Astrocyte of the cerebellum (primary cell): ENCODE results near the gene MOB1B.

Source experiments
- DNase-seq: peaks from one replicate; pipeline ENCODE4 v3.0.0-alpha.2; 2011; ENCODE audit warnings: low read depth
- H3K4me3 ChIP-seq: 2 replicates; pipeline ENCODE4 v1.5.1; 2011; ENCODE audit warnings: mild to moderate bottlenecking, low read depth, low read length, moderate library complexity
- in situ Hi-C: cut with HindIII; loops from 2 replicates; pipeline ENCODE4 v1.10.0; 2017; ENCODE audit warnings: low sequenced_read_pairs
- TF ChIP-seq, protein P1 (sequence below): IDR thresholded peaks from 2 replicates; pipeline ENCODE4 v1.5.1; 2012; ENCODE audit warnings: low read length, low read depth, moderate library complexity, mild to moderate bottlenecking; ENCODE audit errors: missing control alignments

The MOB1B gene

DNA sequence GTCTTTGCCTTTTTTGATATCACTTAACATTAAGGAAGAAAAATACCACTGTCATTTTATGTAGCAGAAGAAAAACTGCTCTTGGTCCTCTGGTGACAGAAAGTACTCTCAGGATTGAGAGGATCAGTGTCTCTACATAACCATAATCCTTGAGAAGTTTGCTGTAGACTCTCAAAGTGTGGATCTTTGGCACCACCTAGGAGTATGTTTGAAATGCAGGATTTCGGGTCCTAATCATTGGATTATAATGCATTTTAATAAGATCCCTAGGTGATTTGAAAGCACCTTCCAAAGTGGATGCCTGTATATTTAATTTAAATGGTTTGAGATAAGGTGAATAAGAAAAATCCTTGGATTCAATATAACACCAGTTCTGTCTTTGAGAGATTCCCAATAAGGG is 23.2 kb downstream of the MOB1B start:
- TF ChIP-seq, protein P1, sequence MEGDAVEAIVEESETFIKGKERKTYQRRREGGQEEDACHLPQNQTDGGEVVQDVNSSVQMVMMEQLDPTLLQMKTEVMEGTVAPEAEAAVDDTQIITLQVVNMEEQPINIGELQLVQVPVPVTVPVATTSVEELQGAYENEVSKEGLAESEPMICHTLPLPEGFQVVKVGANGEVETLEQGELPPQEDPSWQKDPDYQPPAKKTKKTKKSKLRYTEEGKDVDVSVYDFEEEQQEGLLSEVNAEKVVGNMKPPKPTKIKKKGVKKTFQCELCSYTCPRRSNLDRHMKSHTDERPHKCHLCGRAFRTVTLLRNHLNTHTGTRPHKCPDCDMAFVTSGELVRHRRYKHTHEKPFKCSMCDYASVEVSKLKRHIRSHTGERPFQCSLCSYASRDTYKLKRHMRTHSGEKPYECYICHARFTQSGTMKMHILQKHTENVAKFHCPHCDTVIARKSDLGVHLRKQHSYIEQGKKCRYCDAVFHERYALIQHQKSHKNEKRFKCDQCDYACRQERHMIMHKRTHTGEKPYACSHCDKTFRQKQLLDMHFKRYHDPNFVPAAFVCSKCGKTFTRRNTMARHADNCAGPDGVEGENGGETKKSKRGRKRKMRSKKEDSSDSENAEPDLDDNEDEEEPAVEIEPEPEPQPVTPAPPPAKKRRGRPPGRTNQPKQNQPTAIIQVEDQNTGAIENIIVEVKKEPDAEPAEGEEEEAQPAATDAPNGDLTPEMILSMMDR = no peak
- no peak overlapping the region for H3K4me3 ChIP-seq
- in situ Hi-C loops = no loop called here

DNA sequence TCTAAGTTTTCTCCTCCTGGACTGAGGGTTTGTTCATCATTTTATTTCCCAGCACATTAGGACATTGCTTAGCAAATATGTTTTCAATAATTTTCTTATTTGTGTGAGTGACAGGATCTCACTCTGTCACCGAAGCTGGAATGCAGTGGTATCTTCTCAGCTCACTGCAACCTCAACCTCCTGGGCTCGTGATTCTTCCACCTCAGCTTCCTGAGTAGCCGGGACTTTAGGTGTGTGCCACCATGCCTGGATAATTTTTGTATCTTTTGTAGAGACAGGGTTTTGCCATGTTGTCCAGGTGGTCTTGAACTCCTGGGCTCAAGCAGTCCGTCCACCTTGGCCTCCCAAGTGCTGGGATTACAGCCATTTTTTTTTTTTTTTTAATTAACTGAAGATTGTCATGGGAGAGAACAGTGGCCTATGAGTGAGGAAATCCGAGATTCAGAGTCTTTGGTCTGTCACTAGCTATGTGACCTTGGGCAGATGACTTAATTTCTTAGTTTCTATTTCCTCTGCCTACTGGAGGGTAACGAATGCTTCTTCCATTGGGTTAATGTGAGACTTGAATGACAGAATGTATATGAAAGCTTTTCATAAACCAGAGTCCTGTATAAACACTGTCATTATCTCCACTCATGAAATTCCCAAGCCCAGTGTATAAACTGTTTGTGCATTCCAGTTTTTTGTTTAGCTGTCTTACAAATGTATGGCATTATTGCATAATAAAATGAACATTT is 23.9 kb downstream of the MOB1B start:
- in situ Hi-C loops = no loop called here
- TF ChIP-seq, protein P1 = no peak
- no peak overlapping the region for H3K4me3 ChIP-seq
- DNase-seq = no peak

More for the DNA sequence above, 23.2 kb downstream of the MOB1B start:
- no peak for DNase-seq

DNA sequence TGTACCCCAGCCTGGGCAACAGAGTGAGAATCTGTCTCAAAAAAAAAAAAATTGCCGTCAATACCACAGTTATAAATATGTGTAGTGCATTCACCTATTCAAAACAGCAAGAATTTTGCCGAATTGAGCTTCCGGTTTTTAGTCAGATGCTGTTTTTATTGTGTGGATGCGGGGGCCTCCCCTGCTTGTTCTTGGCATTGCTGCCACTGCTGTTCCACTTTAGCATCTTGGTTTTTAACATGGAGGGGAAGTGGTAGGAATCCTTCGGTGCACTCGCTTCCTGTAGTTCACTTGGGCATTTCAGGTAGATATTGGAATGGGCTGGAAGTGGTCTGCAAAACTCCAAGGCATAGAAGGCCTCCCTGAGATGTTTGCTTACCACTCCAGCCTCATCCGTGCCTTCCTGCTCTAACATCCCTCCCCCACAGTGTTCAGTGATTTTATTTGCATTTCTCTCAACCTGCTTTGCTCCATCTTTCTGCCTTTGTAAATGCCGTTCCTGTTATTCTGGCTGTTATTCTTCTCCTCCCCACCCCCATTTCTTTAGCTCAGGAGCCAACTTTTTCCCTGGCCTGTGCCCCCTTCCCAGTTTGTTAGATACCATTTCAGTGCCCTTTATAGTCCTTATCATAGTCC is 25.5 kb downstream of the MOB1B start:
- no peak for DNase-seq
- TF ChIP-seq, protein P1 = no peak
- in situ Hi-C loops = no loop called here
- no peak overlapping the region for H3K4me3 ChIP-seq

DNA sequence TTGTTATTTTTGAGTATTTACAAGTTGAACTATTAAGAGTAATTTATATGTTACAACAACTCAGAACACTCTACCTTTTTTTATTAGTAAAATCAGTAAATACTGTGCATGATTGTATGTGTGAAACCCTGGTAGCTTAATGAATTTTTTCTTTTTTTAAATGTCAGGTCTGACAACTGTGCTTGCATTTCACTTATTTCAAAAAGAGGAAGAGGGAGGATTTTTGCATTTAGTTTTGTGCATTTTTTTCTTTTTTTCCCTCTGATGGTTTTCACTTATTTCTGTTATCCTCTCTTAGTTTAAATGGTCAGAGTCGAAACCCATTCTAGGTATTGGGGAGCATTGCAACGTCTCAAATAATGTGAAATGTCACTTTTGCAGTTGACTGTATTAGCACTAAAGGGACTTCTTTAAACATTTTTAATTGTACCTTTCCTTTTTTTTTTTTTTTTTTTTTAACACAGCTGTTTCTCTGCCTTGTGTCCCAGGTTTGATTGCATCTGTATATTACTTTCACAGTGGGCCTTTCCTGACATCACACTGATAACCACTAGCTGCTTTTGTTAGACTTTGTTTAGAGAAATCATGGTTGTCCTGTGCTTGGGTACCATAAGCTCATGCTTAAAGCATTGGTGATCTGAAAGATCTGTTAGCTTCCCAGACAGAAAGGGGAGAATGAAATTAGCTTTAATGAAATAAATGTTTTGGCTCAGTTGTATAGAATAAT is 28.5 kb downstream of the MOB1B start:
- TF ChIP-seq, protein P1 = no peak
- DNase-seq = no peak
- in situ Hi-C loops = no loop called here
- H3K4me3 ChIP-seq = no peak overlapping the region

DNA sequence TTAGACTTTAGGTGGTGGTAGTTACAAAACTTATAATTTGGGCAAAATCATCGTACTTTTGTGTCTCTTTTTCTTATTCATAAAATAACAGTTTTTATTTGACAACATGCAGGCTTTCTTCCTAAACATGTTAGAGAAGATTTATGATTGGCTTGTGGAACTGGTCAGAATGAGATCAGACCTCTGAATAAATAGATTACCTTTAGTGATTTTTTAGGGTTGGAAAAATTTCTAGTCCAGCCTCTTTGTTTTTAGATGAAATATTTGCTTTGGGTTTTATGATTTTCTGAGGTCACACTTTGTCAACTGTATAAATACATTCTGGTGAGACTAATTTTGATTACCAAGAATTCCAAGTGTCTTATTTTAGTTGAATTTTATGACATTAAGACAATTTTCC is 29.2 kb downstream of the MOB1B start:
- in situ Hi-C loops = no loop called here
- TF ChIP-seq, protein P1 = no peak
- no peak overlapping the region for H3K4me3 ChIP-seq

DNA sequence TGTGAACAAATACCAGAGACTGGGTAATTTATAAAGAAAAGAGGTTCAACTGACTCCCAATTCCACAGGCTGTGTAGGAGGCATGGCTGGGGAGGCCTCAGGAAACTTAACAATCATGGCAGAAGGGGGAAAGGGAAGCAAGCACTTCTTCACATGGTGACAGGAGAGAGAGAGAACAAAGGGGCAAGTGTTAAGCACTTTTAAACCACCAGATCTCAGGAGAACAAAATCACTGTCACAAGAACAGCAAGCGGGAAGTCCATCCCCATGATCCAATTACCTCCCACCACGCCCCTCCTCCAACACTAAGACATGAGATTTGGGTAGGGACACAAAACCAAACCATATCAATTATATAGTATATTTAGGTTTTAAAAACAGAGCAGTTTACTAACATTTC is 30.8 kb downstream of the MOB1B start:
- TF ChIP-seq, protein P1 = no peak
- in situ Hi-C loops = no loop called here
- H3K4me3 ChIP-seq = no peak overlapping the region
- no peak for DNase-seq

More for the DNA sequence above, 29.2 kb downstream of the MOB1B start:
- DNase-seq = no peak
